Kidney (tissue), 14 donors: ENCODE data around the gene APBA1. TPM values are rescaled to one million over a fixed set of nuclear protein-coding genes. Genes with fewer than 3 reads are reported as not detected.

ENCODE experiments used
- DNase-seq, 5 donors: peaks; one replicate each; pipeline ENCODE4 v3.0.0-alpha.2; 2013 to 2020
- FAIRE-seq: peaks from 2 replicates; lab custom pipeline; 2012; peaks lifted over from hg19 to GRCh38; lab: Jason Lieb, UNC
- H3K27ac ChIP-seq, 2 donors: one replicate each; pipeline ENCODE4 v1.7.0; 2013; ENCODE audit warnings: low read depth in 2 of 2, low read length in 2 of 2, inconsistent platforms in 1 of 2
- H3K27me3 ChIP-seq: one replicate; pipeline ENCODE4 v1.7.1; 2013; ENCODE audit warnings: low read length, inconsistent platforms; ENCODE audit not compliant: control insufficient read depth, insufficient read depth
- H3K36me3 ChIP-seq, 3 donors: one replicate each; pipeline versions ENCODE4 v1.7.0 to v1.7.1; 2013; ENCODE audit warnings: low read length in 3 of 3, control low read depth in 1 of 3, inconsistent platforms in 1 of 3; ENCODE audit not compliant: insufficient read depth in 3 of 3, control insufficient read depth in 2 of 3
- H3K4me1 ChIP-seq, 3 donors: one replicate each; pipeline versions ENCODE4 v1.7.0 to v1.7.1; 2013; ENCODE audit warnings: low read length in 3 of 3, inconsistent platforms in 1 of 3, low read depth in 1 of 3; ENCODE audit not compliant: control insufficient read depth in 2 of 3, insufficient read depth in 2 of 3
- H3K4me3 ChIP-seq, 3 donors: one replicate each; pipeline versions ENCODE4 v1.7.0 to v1.8.1; 2013; ENCODE audit warnings: low read length in 3 of 3, control low read depth in 1 of 3, inconsistent platforms in 1 of 3
- H3K9ac ChIP-seq, 3 donors: one replicate each; pipeline versions ENCODE4 v1.7.0 to v1.7.1; 2013; ENCODE audit warnings: low read length in 3 of 3, control low read depth in 1 of 3, inconsistent platforms in 1 of 3
- H3K9me3 ChIP-seq, 3 donors: one replicate each; pipeline versions ENCODE4 v1.7.0 to v1.7.1; 2013; ENCODE audit warnings: low read length in 3 of 3, control low read depth in 1 of 3, inconsistent platforms in 1 of 3; ENCODE audit not compliant: control insufficient read depth in 2 of 3, insufficient read depth in 1 of 3
- intact Hi-C: fragments of 100-400 bp; cut with DNase I; formaldehyde crosslinking; loops from one replicate; pipeline ENCODE4 v1.11.1; 2022
- polyA plus RNA-seq: library from polyadenylated mRNA; stranded (reverse); fragments of 350-450 nt; fragmentation: Illumina TruSeq; extraction: RNeasy Lipid Tissue Mini Kit (QIAGEN cat#74804); gene quantifications from one replicate; pipeline ENCODE4 v1.2.3, GENCODE V29; 2014; ENCODE audit warnings: low read depth, low replicate concordance; ENCODE audit not compliant: insufficient read depth
- total RNA-seq: library from RNA; stranded (reverse); fragmentation: NEBNext Ultra II Directional; extraction: Animal tissue kit (Norgen Biotek cat#: 25700); gene quantifications from one replicate; pipeline ENCODE4 v1.2.1, GENCODE V29; 2021
- TF ChIP-seq, protein P1 (sequence below): IDR thresholded peaks from 3 replicates; pipeline ENCODE4 v1.5.1; 2012; ENCODE audit warnings: mild to moderate bottlenecking, moderate library complexity, borderline replicate concordance; ENCODE audit not compliant: insufficient read depth; ENCODE audit errors: extremely low read depth
- donor health status: control.
- donor health status: control.
- donor health status: control.
- donor health status: control.
- donor health status: control.
- donor health status: DM: yes; HTN: yes; CAD: no.
- donor health status: Normal renal cell carcinoma (clear cell type).

Gene APBA1
- total and polyA plus RNA-seq, 2 donors from 2014 or later = 1.3 to 5.1 TPM

DNA sequence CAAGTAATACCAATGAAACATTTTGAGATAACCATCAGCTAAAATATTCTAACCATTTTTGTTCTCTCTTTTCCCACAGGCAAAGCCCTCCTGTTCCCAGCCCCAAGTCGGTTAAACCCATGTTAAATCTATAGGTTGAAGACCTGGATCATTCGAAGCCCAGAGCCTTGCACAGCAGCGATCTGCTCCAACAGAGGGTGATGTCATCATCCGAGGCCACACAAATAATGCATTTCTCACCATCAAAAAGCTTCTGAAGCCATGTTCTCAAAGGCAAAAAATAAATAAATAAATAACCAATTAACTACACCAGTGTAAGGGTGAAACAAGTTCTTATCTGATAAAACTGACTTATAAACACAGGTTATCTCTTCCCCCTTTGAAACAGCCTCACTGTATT lies 178.0 kb downstream of the APBA1 start:
- H3K4me3 ChIP-seq = no peak overlapping the region
- FAIRE-seq (no peak), DNase-seq (no peak)
- TF ChIP-seq, protein P1, sequence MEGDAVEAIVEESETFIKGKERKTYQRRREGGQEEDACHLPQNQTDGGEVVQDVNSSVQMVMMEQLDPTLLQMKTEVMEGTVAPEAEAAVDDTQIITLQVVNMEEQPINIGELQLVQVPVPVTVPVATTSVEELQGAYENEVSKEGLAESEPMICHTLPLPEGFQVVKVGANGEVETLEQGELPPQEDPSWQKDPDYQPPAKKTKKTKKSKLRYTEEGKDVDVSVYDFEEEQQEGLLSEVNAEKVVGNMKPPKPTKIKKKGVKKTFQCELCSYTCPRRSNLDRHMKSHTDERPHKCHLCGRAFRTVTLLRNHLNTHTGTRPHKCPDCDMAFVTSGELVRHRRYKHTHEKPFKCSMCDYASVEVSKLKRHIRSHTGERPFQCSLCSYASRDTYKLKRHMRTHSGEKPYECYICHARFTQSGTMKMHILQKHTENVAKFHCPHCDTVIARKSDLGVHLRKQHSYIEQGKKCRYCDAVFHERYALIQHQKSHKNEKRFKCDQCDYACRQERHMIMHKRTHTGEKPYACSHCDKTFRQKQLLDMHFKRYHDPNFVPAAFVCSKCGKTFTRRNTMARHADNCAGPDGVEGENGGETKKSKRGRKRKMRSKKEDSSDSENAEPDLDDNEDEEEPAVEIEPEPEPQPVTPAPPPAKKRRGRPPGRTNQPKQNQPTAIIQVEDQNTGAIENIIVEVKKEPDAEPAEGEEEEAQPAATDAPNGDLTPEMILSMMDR = no peak
- H3K4me1 ChIP-seq = no peaks in the 10 kb centered on the region
- no peaks in the 10 kb centered on the region for H3K27me3 ChIP-seq
- H3K27ac ChIP-seq = no peak overlapping the region
- no peaks in the 10 kb centered on the region for H3K9me3 ChIP-seq
- H3K36me3 ChIP-seq = no peaks in the 10 kb centered on the region
- no peak overlapping the region for H3K9ac ChIP-seq
- intact Hi-C loops = no loop called here

DNA sequence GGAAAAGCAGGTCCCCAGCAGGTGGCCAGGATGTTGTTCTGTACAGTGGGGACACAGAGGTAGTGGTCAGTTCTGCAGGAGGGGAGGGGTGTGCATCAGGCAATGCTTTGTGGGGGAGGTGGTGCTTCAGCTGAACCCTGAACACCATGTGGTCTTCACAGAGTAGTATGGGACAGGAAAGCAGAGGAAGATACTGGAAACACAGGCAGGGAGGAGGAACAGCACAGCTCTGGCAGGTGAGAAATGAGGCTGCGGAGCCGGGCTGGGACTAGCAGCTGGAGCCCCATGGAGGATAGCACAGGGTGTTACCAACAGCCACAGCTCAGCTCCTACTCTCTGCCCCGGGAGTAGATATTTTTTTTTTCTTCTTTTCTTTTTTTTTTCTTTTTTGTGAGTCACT lies 185.7 kb downstream of the APBA1 start:
- Histone ChIP-seq H3K36me3 (no peaks in the 10 kb centered on the region), H3K27me3 (no peaks in the 10 kb centered on the region), H3K4me3 (no peak overlapping the region), H3K27ac (no peak overlapping the region), H3K4me1 (no peaks in the 10 kb centered on the region), H3K9ac (no peak overlapping the region), H3K9me3 (no peaks in the 10 kb centered on the region)
- FAIRE-seq (no peak), DNase-seq (no peak)
- TF ChIP-seq, protein P1 = no peak
- intact Hi-C loops = no loop called here

DNA sequence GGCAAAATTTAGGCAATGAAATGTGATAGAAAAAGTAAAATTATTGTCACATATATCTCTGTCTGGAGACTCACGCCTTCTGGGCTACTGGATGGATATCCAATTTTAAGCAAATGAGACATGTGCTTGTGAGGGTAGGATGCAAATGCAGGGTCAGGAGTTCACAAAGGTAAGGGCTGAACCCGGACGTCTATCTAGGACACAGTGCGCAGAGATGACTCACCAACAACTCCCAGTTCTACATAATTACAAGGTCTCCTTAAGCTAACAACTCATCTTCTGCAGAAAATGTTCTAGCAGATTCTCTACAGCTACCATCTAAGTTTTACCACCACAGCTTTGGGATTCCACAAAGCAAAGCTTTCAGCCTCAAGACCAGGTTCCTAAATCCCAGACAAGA lies 186.7 kb downstream of the APBA1 start:
- DNase-seq (no peak), FAIRE-seq (no peak)
- TF ChIP-seq, protein P1 = no peak
- Histone ChIP-seq H3K27ac (no peak overlapping the region), H3K4me1 (no peaks in the 10 kb centered on the region), H3K27me3 (no peaks in the 10 kb centered on the region), H3K9me3 (no peaks in the 10 kb centered on the region), H3K36me3 (no peaks in the 10 kb centered on the region), H3K9ac (no peak overlapping the region), H3K4me3 (no peak overlapping the region)
- intact Hi-C loops = no loop called here

DNA sequence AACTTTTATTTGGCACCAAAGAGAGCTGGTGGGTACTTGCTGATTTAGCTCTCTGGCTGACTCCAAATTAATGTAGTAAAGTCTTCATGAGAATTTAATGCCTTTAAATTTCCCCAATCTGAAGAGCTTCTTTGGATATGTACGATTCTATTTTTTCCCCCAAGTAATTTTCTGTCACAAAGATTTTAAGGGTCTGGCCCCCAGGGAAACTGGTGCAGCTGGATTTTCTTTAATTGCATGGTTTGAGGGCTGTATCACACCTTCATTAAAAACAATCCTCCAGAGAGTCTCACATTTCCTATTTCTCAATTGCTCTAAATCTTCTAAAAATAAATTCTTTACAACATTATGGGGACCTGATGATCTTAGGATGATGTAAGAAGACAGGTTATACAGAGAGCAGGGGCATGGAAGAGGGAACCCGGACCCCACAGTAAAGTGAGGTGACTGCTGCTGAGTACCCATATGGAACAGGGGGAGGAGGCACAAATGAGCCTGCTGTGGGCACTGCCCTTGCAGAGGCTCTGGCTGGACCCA lies 188.2 kb downstream of the APBA1 start:
- intact Hi-C loops = no loop called here
- Histone ChIP-seq H3K27ac (no peak overlapping the region), H3K9ac (no peak overlapping the region), H3K36me3 (no peaks in the 10 kb centered on the region), H3K4me1 (no peaks in the 10 kb centered on the region), H3K9me3 (no peaks in the 10 kb centered on the region), H3K27me3 (no peaks in the 10 kb centered on the region), H3K4me3 (no peak overlapping the region)
- no peak for FAIRE-seq
- TF ChIP-seq, protein P1 = no peak
- DNase-seq = no peak
